MM.1S (cell line): ENCODE results near the gene SLC11A2.

Source experiments
- CTCF ChIP-seq: fragments of 300-600 bp; sonication (generic); IDR thresholded peaks from 2 replicates; pipeline ENCODE4 v1.5.1; 2016; ENCODE audit warnings: antibody characterized with exemption, low read length, mixed read lengths
- EZH2 ChIP-seq: fragments of 300-600 bp; sonication (generic); optimal IDR thresholded peaks from 2 replicates; pipeline ENCODE3; 2017; ENCODE audit warnings: low read depth, mild to moderate bottlenecking, antibody characterized with exemption, low read length, mixed read lengths

GRCh38 chr12:50981319-50982239, 44.6 kb downstream of the SLC11A2 start:
- no peak for TF ChIP-seq CTCF
- TF ChIP-seq EZH2 = no peak
